IPS-NIHi11 (cell line): ENCODE measurements around the gene ENOX1.

Source experiments
- DNase-seq: peaks from one replicate; pipeline ENCODE4 v3.0.0; 2012; ENCODE audit warnings: mixed read lengths, low spot score

ENOX1 gene

GRCh38 chr13:43388282-43389034 is 398.3 kb downstream of the ENOX1 start:
- no peak for DNase-seq

- no peak for DNase-seq
Observed at GRCh38 chr13:43387880-43388279, 398.9 kb downstream of the ENOX1 start.

- DNase-seq, result no peak
Observed at GRCh38 chr13:43383498-43384165, 403.1 kb downstream of the ENOX1 start.

GRCh38 chr13:43379738-43380137 is 407.0 kb downstream of the ENOX1 start:
- DNase-seq, result no peak

GRCh38 chr13:43377973-43378372 is 408.8 kb downstream of the ENOX1 start:
- DNase-seq, result no peak

GRCh38 chr13:43377149-43377548 is 409.6 kb downstream of the ENOX1 start:
- DNase-seq, result no peak

GRCh38 chr13:43376596-43376995 is 410.2 kb downstream of the ENOX1 start:
- DNase-seq, result no peak

- no peak for DNase-seq
Observed at GRCh38 chr13:43375797-43376465, 410.8 kb downstream of the ENOX1 start.

- no peak for DNase-seq
Observed at GRCh38 chr13:43374621-43375020, 412.2 kb downstream of the ENOX1 start.

- DNase-seq, result no peak
Observed at GRCh38 chr13:43373400-43373799, 413.4 kb downstream of the ENOX1 start.

GRCh38 chr13:43370842-43371241 is 415.9 kb downstream of the ENOX1 start:
- DNase-seq, result no peak

- no peak for DNase-seq
Observed at GRCh38 chr13:43369319-43369718, 417.5 kb downstream of the ENOX1 start.

- no peak for DNase-seq
Observed at GRCh38 chr13:43368003-43368402, 418.8 kb downstream of the ENOX1 start.

- no peak for DNase-seq
Observed at GRCh38 chr13:43365039-43365344, 421.8 kb downstream of the ENOX1 start.

GRCh38 chr13:43364210-43365038 is 422.3 kb downstream of the ENOX1 start:
- DNase-seq, result no peak

- DNase-seq, result no peak
Observed at GRCh38 chr13:43363156-43363953, 423.4 kb downstream of the ENOX1 start.

GRCh38 chr13:43362556-43362955 is 424.2 kb downstream of the ENOX1 start:
- no peak for DNase-seq

- DNase-seq, result no peak
Observed at GRCh38 chr13:43360892-43361610, 425.7 kb downstream of the ENOX1 start.

- DNase-seq, result no peak
Observed at GRCh38 chr13:43360171-43360570, 426.6 kb downstream of the ENOX1 start.

- no peak for DNase-seq
Observed at GRCh38 chr13:43359536-43359935, 427.2 kb downstream of the ENOX1 start.

- no peak for DNase-seq
Observed at GRCh38 chr13:43357564-43357963, 429.2 kb downstream of the ENOX1 start.
